Measurements from ENCODE around the gene CYFIP2.

- no peak for TF ChIP-seq CTCF (IDR thresholded peaks at IDR 0.05; ENCODE audit: insufficient read depth, low read length)
- no peak for TF ChIP-seq REST (IDR thresholded peaks at IDR 0.05; ENCODE audit: insufficient replicate concordance, low read depth)
- TF ChIP-seq POLR2AphosphoS5 (IDR thresholded peaks at IDR 0.05; ENCODE audit: low read depth), result no peak
Measured at GRCh38 chr5:157350939-157351801, 85.2 kb downstream of the CYFIP2 start.

All from HL-60 (cell line).